Body of pancreas (tissue), 4 donors: ENCODE measurements around the gene RITA1.

ENCODE experiments used
- CTCF ChIP-seq, 7 experiments: fragments of 450-650 bp in 4 of 7; fragments of 200-600 bp in 3 of 7; sonication (generic) in 3 of 7; IDR thresholded peaks; one replicate each; pipeline ENCODE4 v1.5.1; 2016 to 2019; ENCODE audit warnings: antibody characterized with exemption in 7 of 7
- POLR2A ChIP-seq, 3 donors: fragments of 450-650 bp; IDR thresholded peaks; one replicate each; pipeline ENCODE4 v1.6.1; 2016; ENCODE audit warnings: antibody characterized with exemption in 3 of 3, mild to moderate bottlenecking in 2 of 3

- TF ChIP-seq POLR2A (IDR thresholded peaks at IDR 0.05) (no peak), CTCF (IDR thresholded peaks at IDR 0.05) (no peak)
These were observed 52.8 kb downstream of the RITA1 start for GRCh38 chr12:113238309-113238708.
